Vagina (tissue), 2 donors: ENCODE results near the gene HNRNPAB.

Experiments used
- CTCF ChIP-seq, 3 experiments: fragments of 450-650 bp in 2 of 3; fragments of 200-600 bp in 1 of 3; sonication (generic) in 1 of 3; IDR thresholded peaks; one replicate each; pipeline ENCODE4 v1.5.1; 2017 to 2019; ENCODE audit warnings: antibody characterized with exemption in 3 of 3, mild to moderate bottlenecking in 2 of 3, moderate library complexity in 2 of 3
- POLR2A ChIP-seq, 2 donors: fragments of 450-650 bp; IDR thresholded peaks; one replicate each; pipeline ENCODE4 v1.6.1; 2017; ENCODE audit warnings: antibody characterized with exemption in 2 of 2, mild to moderate bottlenecking in 2 of 2, moderate library complexity in 2 of 2
- POLR2AphosphoS5 ChIP-seq, 2 donors: sonication (generic); formaldehyde crosslinking; IDR thresholded peaks; one replicate each; pipeline ENCODE4 v1.9.0; 2017; ENCODE audit warnings: antibody characterized with exemption in 2 of 2, mild to moderate bottlenecking in 2 of 2, low read depth in 1 of 2; ENCODE audit not compliant: insufficient read depth in 1 of 2

DNA sequence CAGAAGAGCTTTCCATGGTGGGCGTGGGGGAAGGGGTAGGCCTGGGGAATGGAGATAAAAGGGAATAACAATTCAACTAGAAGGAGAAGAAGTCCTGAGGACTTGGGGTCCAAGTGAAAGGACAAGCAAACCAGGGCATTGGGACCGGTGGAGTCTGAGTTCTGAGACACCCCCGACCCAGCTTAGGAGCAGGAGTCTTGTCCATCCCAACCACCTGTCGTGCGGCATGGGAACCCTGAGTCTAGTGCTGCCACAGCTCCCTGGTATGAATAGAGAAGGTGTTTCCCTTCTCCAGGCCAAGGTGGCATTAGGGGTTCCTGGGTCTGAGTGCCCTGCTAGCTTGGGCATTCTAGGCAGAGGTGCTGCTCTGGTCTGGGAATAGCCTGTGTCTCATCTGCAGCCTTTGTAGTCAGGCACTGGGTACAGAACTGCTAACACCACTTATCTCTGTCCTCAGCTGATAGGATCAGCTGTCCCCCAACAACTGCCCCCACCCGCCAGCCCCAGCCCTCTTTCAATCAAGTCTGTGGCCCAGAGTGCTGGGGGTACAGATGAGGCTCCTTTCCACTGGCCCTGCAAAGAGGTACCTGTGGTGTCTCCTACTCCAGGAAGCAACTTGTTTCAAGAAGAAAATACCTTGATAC is 9.9 kb downstream of the HNRNPAB start:
- TF ChIP-seq CTCF (IDR thresholded peaks at IDR 0.05) (no peak), POLR2A (IDR thresholded peaks at IDR 0.05) (no peak), POLR2AphosphoS5 (IDR thresholded peaks at IDR 0.05; ENCODE audit: insufficient read depth in 1 of 2, low read depth in 1 of 2) (no peak)
